Small intestine (tissue), 7 donors: ENCODE results near the gene STEAP1B. TPM values are rescaled to one million over a fixed set of nuclear protein-coding genes. Genes with fewer than 3 reads are reported as not detected.

Experiments used
- DNase-seq, 2 donors: peaks; one replicate each; pipeline versions ENCODE4 v3.0.0 to v3.0.0-alpha.2; 2013
- FAIRE-seq: peaks from 2 replicates; lab custom pipeline; 2012; peaks lifted over from hg19 to GRCh38; lab: Jason Lieb, UNC
- H3K27ac ChIP-seq, 3 donors: one replicate each; pipeline ENCODE4 v1.5.1; 2013; ENCODE audit warnings: low read length in 2 of 3, mild to moderate bottlenecking in 2 of 3, control low read depth in 1 of 3, inconsistent platforms in 1 of 3, low read depth in 1 of 3, moderate library complexity in 1 of 3
- H3K27me3 ChIP-seq, 3 donors: one replicate each; pipeline ENCODE4 v1.6.1; 2013; ENCODE audit warnings: low read length in 3 of 3, inconsistent platforms in 1 of 3; ENCODE audit not compliant: control insufficient read depth in 3 of 3, insufficient read depth in 3 of 3
- H3K36me3 ChIP-seq, 3 donors: one replicate each; pipeline ENCODE4 v1.6.1; 2013; ENCODE audit warnings: low read length in 3 of 3, inconsistent platforms in 1 of 3, low read depth in 1 of 3, mild to moderate bottlenecking in 1 of 3, moderate library complexity in 1 of 3; ENCODE audit not compliant: control insufficient read depth in 3 of 3, insufficient read depth in 2 of 3
- H3K4me1 ChIP-seq, 3 donors: one replicate each; pipeline ENCODE4 v1.6.1; 2013; ENCODE audit warnings: low read length in 2 of 3, inconsistent platforms in 1 of 3, low read depth in 1 of 3, mild to moderate bottlenecking in 1 of 3, moderate library complexity in 1 of 3; ENCODE audit not compliant: control insufficient read depth in 3 of 3, insufficient read depth in 2 of 3
- H3K4me3 ChIP-seq, 3 donors: one replicate each; pipeline ENCODE4 v1.5.1; 2013; ENCODE audit warnings: low read length in 3 of 3, control low read depth in 1 of 3, inconsistent platforms in 1 of 3, low read depth in 1 of 3, mild to moderate bottlenecking in 1 of 3, moderate library complexity in 1 of 3
- H3K9me3 ChIP-seq, 2 donors: one replicate each; pipeline ENCODE4 v1.6.1; 2013; ENCODE audit warnings: low read depth in 1 of 2, low read length in 1 of 2; ENCODE audit not compliant: control insufficient read depth in 2 of 2, insufficient read depth in 1 of 2
- WGBS, 3 donors: extraction: QIAGEN DNeasy Blood & Tissue Kit; methylation state at CpG; one replicate each; pipeline ENCODE4 v1.1.7; 2013; 5-methylcytosine and 5-hydroxymethylcytosine counted together
- polyA plus RNA-seq, 4 donors: library from polyadenylated mRNA; stranded (reverse) in 3 of 4; unstranded in 1 of 4; fragments of 200-250 nt in 3 of 4; fragments of 120-200 nt in 1 of 4; gene quantifications; one replicate each; pipeline versions ENCODE4 v1.2.1 to v1.2.3, GENCODE V29; 2013
- donor health status: healthy with polysubstance abuse.
- donor health status: control.
- donor health status: control.
- donor health status: Bipolar disorder and iron deficiency.
- donor health status: healthy.

STEAP1B gene
- polyA plus RNA-seq, 4 donors, result 0.27 to 0.56 TPM; not detected in 2

- Histone ChIP-seq H3K4me3 (no peak overlapping the region), H3K36me3 (no peaks in the 10 kb centered on the region), H3K9me3 (no peaks in the 10 kb centered on the region), H3K27ac (no peak overlapping the region), H3K27me3 (no peaks in the 10 kb centered on the region), H3K4me1 (peaks cover 0 to 15% (median 0%) of the 10 kb centered on the region in 3 donors)
- DNase-seq (no peak), FAIRE-seq (no peak)
- 65 to 81% (median 73%) methylated on average over 5 to 6 of the region's 6 CpGs for WGBS, 3 donors
Observed at GRCh38 chr7:22395222-22395621, 104.8 kb downstream of the STEAP1B start.

- H3K4me3 ChIP-seq, result no peak overlapping the region
- no peaks in the 10 kb centered on the region for H3K9me3 ChIP-seq
- 72 to 84% (median 79%) methylated on average over 3 of the region's 3 CpGs for WGBS, 3 donors
- H3K27ac ChIP-seq, result no peak overlapping the region
- H3K4me1 ChIP-seq, result peaks cover 0 to 15% (median 0%) of the 10 kb centered on the region in 3 donors
- DNase-seq, result peak in 1 of 2 donors; percentile 8
- H3K36me3 ChIP-seq, result no peaks in the 10 kb centered on the region
- H3K27me3 ChIP-seq, result no peaks in the 10 kb centered on the region
- FAIRE-seq, result no peak
Observed at GRCh38 chr7:22394739-22395138, 105.2 kb downstream of the STEAP1B start.

GRCh38 chr7:22393913-22394729, 105.9 kb downstream of the STEAP1B start:
- DNase-seq, result peak; percentile 15 to 28
- FAIRE-seq, result no peak
- H3K4me3 ChIP-seq, result no peak overlapping the region
- WGBS, 3 donors, result 57 to 63% (median 59%) methylated on average over 13 of the region's 13 CpGs
- H3K4me1 ChIP-seq, result peaks cover 0 to 15% (median 0%) of the 10 kb centered on the region in 3 donors
- H3K27me3 ChIP-seq, result no peaks in the 10 kb centered on the region
- H3K36me3 ChIP-seq, result no peaks in the 10 kb centered on the region
- no peak overlapping the region for H3K27ac ChIP-seq
- H3K9me3 ChIP-seq, result no peaks in the 10 kb centered on the region

- H3K4me3 ChIP-seq, result no peak overlapping the region
- 57 to 73% (median 59%) methylated on average over 1 of the region's 1 CpG for WGBS, 3 donors
- no peaks in the 10 kb centered on the region for H3K36me3 ChIP-seq
- H3K4me1 ChIP-seq, result peaks cover 0 to 15% (median 0%) of the 10 kb centered on the region in 3 donors
- DNase-seq, result no peak
- FAIRE-seq, result no peak
- H3K27me3 ChIP-seq, result no peaks in the 10 kb centered on the region
- no peaks in the 10 kb centered on the region for H3K9me3 ChIP-seq
- H3K27ac ChIP-seq, result no peak overlapping the region
Observed at GRCh38 chr7:22390516-22390915, 109.5 kb downstream of the STEAP1B start.

GRCh38 chr7:22389892-22390291, 110.1 kb downstream of the STEAP1B start:
- 74 to 88% (median 84%) methylated on average over 2 of the region's 2 CpGs for WGBS, 3 donors
- Histone ChIP-seq H3K4me3 (no peak overlapping the region), H3K27me3 (no peaks in the 10 kb centered on the region), H3K36me3 (no peaks in the 10 kb centered on the region), H3K4me1 (peaks cover 0 to 13% (median 0%) of the 10 kb centered on the region in 3 donors), H3K9me3 (no peaks in the 10 kb centered on the region), H3K27ac (no peak overlapping the region)
- FAIRE-seq (no peak), DNase-seq (no peak)

GRCh38 chr7:22387583-22387982, 112.4 kb downstream of the STEAP1B start:
- no peak overlapping the region for H3K4me3 ChIP-seq
- 75 to 86% (median 81%) methylated on average over 4 of the region's 4 CpGs for WGBS, 3 donors
- FAIRE-seq (no peak), DNase-seq (no peak)
- H3K27ac ChIP-seq, result no peak overlapping the region
- no peaks in the 10 kb centered on the region for H3K9me3 ChIP-seq
- no peaks in the 10 kb centered on the region for H3K36me3 ChIP-seq
- H3K4me1 ChIP-seq, result no peaks in the 10 kb centered on the region
- H3K27me3 ChIP-seq, result no peaks in the 10 kb centered on the region

- Histone ChIP-seq H3K9me3 (no peaks in the 10 kb centered on the region), H3K36me3 (no peaks in the 10 kb centered on the region), H3K27ac (no peak overlapping the region), H3K4me3 (no peak overlapping the region), H3K4me1 (no peaks in the 10 kb centered on the region), H3K27me3 (no peaks in the 10 kb centered on the region)
- no peak for FAIRE-seq
- DNase-seq, result no peak
- WGBS, 3 donors, result 77 to 90% (median 86%) methylated on average over 1 of the region's 1 CpG
Observed at GRCh38 chr7:22386865-22387264, 113.1 kb downstream of the STEAP1B start.

- H3K4me3 ChIP-seq, result no peak overlapping the region
- H3K4me1 ChIP-seq, result no peaks in the 10 kb centered on the region
- FAIRE-seq, result no peak
- H3K27ac ChIP-seq, result no peak overlapping the region
- H3K36me3 ChIP-seq, result no peaks in the 10 kb centered on the region
- H3K27me3 ChIP-seq, result no peaks in the 10 kb centered on the region
- no peak for DNase-seq
- no peaks in the 10 kb centered on the region for H3K9me3 ChIP-seq
- WGBS, 3 donors, result 95 to 100% (median 96%) methylated on average over 2 of the region's 2 CpGs
Observed at GRCh38 chr7:22386206-22386858, 113.7 kb downstream of the STEAP1B start.
